ENCODE data around the gene TNS3. TPM values are rescaled to one million over a fixed set of nuclear protein-coding genes. Genes with fewer than 3 reads are reported as not detected.

TNS3 gene
- total RNA-seq, 1 experiment from 2014 or later: 533 TPM

GRCh38 chr7:47358944-47359588 lies 222.8 kb downstream of the TNS3 start:
- intact Hi-C loops (cut with micrococcal nuclease; ENCODE audit: unreplicated experiment) (no loop called here), in situ Hi-C loops (cut with HindIII; ENCODE audit: low pct_unique_long_range_greater_than_20kb, low sequenced_read_pairs) (no loop called here)
- ATAC-seq: no peak
- Histone ChIP-seq H3K9me3 (ENCODE audit: control insufficient read depth, insufficient read depth, low read depth, low read length) (no peaks in the 10 kb centered on the region), H3K36me3 (ENCODE audit: control insufficient read depth, insufficient read depth, low read length) (peaks cover 10% of the 10 kb centered on the region), H3K27me3 (ENCODE audit: control insufficient read depth, insufficient read depth, low read length) (no peaks in the 10 kb centered on the region), H3K4me3 (ENCODE audit: low read depth in 2 of 2, low read length in 2 of 2) (no peak overlapping the region), H3K27ac (ENCODE audit: low read length) (no peak overlapping the region; the same call in 1 of the 2 replicates), H3K4me1 (ENCODE audit: control insufficient read depth, insufficient read depth, low read length) (peaks cover 27% of the 10 kb centered on the region; the same call in 1 of the 2 replicates)
- ChIA-PET CTCF (no interaction called here), POLR2A (no interaction called here)
- no peak for TF ChIP-seq POLR2AphosphoS5 (IDR thresholded peaks at IDR 0.05; ENCODE audit: low read depth, low read length)
- TF ChIP-seq, protein P1, sequence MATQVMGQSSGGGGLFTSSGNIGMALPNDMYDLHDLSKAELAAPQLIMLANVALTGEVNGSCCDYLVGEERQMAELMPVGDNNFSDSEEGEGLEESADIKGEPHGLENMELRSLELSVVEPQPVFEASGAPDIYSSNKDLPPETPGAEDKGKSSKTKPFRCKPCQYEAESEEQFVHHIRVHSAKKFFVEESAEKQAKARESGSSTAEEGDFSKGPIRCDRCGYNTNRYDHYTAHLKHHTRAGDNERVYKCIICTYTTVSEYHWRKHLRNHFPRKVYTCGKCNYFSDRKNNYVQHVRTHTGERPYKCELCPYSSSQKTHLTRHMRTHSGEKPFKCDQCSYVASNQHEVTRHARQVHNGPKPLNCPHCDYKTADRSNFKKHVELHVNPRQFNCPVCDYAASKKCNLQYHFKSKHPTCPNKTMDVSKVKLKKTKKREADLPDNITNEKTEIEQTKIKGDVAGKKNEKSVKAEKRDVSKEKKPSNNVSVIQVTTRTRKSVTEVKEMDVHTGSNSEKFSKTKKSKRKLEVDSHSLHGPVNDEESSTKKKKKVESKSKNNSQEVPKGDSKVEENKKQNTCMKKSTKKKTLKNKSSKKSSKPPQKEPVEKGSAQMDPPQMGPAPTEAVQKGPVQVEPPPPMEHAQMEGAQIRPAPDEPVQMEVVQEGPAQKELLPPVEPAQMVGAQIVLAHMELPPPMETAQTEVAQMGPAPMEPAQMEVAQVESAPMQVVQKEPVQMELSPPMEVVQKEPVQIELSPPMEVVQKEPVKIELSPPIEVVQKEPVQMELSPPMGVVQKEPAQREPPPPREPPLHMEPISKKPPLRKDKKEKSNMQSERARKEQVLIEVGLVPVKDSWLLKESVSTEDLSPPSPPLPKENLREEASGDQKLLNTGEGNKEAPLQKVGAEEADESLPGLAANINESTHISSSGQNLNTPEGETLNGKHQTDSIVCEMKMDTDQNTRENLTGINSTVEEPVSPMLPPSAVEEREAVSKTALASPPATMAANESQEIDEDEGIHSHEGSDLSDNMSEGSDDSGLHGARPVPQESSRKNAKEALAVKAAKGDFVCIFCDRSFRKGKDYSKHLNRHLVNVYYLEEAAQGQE (IDR thresholded peaks at IDR 0.05; ENCODE audit: insufficient read depth in 1 of 2, low read depth in 2 of 2, low read length in 1 of 2): no peak
- no peak for TF ChIP-seq TCF7L2 (IDR thresholded peaks at IDR 0.05; ENCODE audit: low read depth, low read length)
- TF ChIP-seq SIN3A (IDR thresholded peaks at IDR 0.05; ENCODE audit: borderline replicate concordance, insufficient read depth, low read depth, low read length): no peak
- TF ChIP-seq, protein P2, sequence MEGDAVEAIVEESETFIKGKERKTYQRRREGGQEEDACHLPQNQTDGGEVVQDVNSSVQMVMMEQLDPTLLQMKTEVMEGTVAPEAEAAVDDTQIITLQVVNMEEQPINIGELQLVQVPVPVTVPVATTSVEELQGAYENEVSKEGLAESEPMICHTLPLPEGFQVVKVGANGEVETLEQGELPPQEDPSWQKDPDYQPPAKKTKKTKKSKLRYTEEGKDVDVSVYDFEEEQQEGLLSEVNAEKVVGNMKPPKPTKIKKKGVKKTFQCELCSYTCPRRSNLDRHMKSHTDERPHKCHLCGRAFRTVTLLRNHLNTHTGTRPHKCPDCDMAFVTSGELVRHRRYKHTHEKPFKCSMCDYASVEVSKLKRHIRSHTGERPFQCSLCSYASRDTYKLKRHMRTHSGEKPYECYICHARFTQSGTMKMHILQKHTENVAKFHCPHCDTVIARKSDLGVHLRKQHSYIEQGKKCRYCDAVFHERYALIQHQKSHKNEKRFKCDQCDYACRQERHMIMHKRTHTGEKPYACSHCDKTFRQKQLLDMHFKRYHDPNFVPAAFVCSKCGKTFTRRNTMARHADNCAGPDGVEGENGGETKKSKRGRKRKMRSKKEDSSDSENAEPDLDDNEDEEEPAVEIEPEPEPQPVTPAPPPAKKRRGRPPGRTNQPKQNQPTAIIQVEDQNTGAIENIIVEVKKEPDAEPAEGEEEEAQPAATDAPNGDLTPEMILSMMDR (IDR thresholded peaks at IDR 0.05): no peak
- no peak for DNase-seq (ENCODE audit: low read depth, low spot score)
- BruUV-seq (replicated peaks): no TSS peak

GRCh38 chr7:47358357-47358756 lies 223.6 kb downstream of the TNS3 start:
- in situ Hi-C loops (cut with HindIII; ENCODE audit: low pct_unique_long_range_greater_than_20kb, low sequenced_read_pairs): no loop called here
- TF ChIP-seq SIN3A (IDR thresholded peaks at IDR 0.05; ENCODE audit: borderline replicate concordance, insufficient read depth, low read depth, low read length) (no peak), TCF7L2 (IDR thresholded peaks at IDR 0.05; ENCODE audit: low read depth, low read length) (no peak), POLR2AphosphoS5 (IDR thresholded peaks at IDR 0.05; ENCODE audit: low read depth, low read length) (no peak)
- TF ChIP-seq, protein P2 (IDR thresholded peaks at IDR 0.05): no peak
- TF ChIP-seq, protein P1 (IDR thresholded peaks at IDR 0.05; ENCODE audit: insufficient read depth in 1 of 2, low read depth in 2 of 2, low read length in 1 of 2): no peak
- H3K4me1 ChIP-seq (ENCODE audit: control insufficient read depth, insufficient read depth, low read length): peaks cover 27% of the 10 kb centered on the region; the same call in 1 of the 2 replicates

More at GRCh38 chr7:47358357-47358756, 223.6 kb downstream of the TNS3 start:
- intact Hi-C loops (cut with micrococcal nuclease; ENCODE audit: unreplicated experiment): no loop called here
- ATAC-seq: no peak
- peaks cover 5% of the 10 kb centered on the region; the same call in 1 of the 2 replicates for H3K36me3 ChIP-seq (ENCODE audit: control insufficient read depth, insufficient read depth, low read length)
- no peaks in the 10 kb centered on the region for H3K9me3 ChIP-seq (ENCODE audit: control insufficient read depth, insufficient read depth, low read depth, low read length)
- CTCF ChIA-PET: no interaction called here
- POLR2A ChIA-PET: interaction anchor here (0.6 kb wide), 1 partner anchor 318 kb away, joined by 4 read pairs; no protein-coding TSS in a partner anchor
- no peaks in the 10 kb centered on the region for H3K27me3 ChIP-seq (ENCODE audit: control insufficient read depth, insufficient read depth, low read length)
- no peak for DNase-seq (ENCODE audit: low read depth, low spot score)
- H3K4me3 ChIP-seq (ENCODE audit: low read depth in 2 of 2, low read length in 2 of 2): no peak overlapping the region
- no TSS peak for BruUV-seq (replicated peaks)
- no peak overlapping the region for H3K27ac ChIP-seq (ENCODE audit: low read length)
